Effector memory CD8-positive, alpha-beta T cell (primary cell): ENCODE results near the gene SPECC1L.
A peak's percentile ranks its signal among the peaks of the same experiment; 100 is the strongest.

ENCODE experiments used
- ATAC-seq: fragments of 150-1000 bp; cut with Tn5 transposase; replicated peaks from 2 replicates; pipeline ENCODE4 v1.10.0; 2021; ENCODE audit warnings: mild to moderate bottlenecking, moderate library complexity
- DNase-seq, 3 experiments: peaks; one replicate each; pipeline ENCODE4 v3.0.0; 2021
- H3K27ac Mint-ChIP-seq, 2 donors: one replicate each; pipeline ENCODE4 v1.8.0; 2022; ENCODE audit warnings: mild to moderate bottlenecking in 2 of 2, mixed read lengths in 2 of 2, moderate library complexity in 2 of 2
- H3K27me3 Mint-ChIP-seq, 2 donors: one replicate each; pipeline ENCODE4 v1.8.0; 2022; ENCODE audit warnings: mixed read lengths in 2 of 2
- H3K36me3 Mint-ChIP-seq: one replicate; pipeline ENCODE4 v1.8.0; 2022; ENCODE audit warnings: mild to moderate bottlenecking, moderate library complexity, mixed read lengths; ENCODE audit not compliant: insufficient read depth
- H3K4me1 Mint-ChIP-seq, 2 donors: one replicate each; pipeline ENCODE4 v1.8.0; 2022; ENCODE audit warnings: low read depth in 2 of 2, mixed read lengths in 2 of 2
- H3K4me3 Mint-ChIP-seq, 2 donors: one replicate each; pipeline ENCODE4 v1.8.0; 2022; ENCODE audit warnings: mild to moderate bottlenecking in 2 of 2, mixed read lengths in 2 of 2, moderate library complexity in 2 of 2
- H3K9me3 Mint-ChIP-seq, 2 donors: one replicate each; pipeline ENCODE4 v1.8.0; 2022; ENCODE audit warnings: mixed read lengths in 2 of 2

Gene SPECC1L

GRCh38 chr22:24400034-24400725 lies 129.5 kb downstream of the SPECC1L start:
- peak; percentile 37 for ATAC-seq
- H3K36me3 Mint-ChIP-seq, result peaks cover 15% of the 10 kb centered on the region
- no peaks in the 10 kb centered on the region for H3K27me3 Mint-ChIP-seq
- peak overlapping the region; percentile 74 to 83 for H3K4me3 Mint-ChIP-seq
- H3K4me1 Mint-ChIP-seq, result peaks cover 25 to 26% of the 10 kb centered on the region in 2 donors
- no peaks in the 10 kb centered on the region for H3K9me3 Mint-ChIP-seq
- peak overlapping the region; percentile 44 to 91 for H3K27ac Mint-ChIP-seq
- no peak for DNase-seq

GRCh38 chr22:24400726-24401596 lies 130.3 kb downstream of the SPECC1L start:
- no peaks in the 10 kb centered on the region for H3K27me3 Mint-ChIP-seq
- DNase-seq (no peak), ATAC-seq (peak; percentile 73)
- H3K4me1 Mint-ChIP-seq, result peaks cover 26 to 27% of the 10 kb centered on the region in 2 donors
- H3K4me3 Mint-ChIP-seq, result peak overlapping the region; percentile 74 to 83
- peak overlapping the region; percentile 44 to 91 for H3K27ac Mint-ChIP-seq
- no peaks in the 10 kb centered on the region for H3K9me3 Mint-ChIP-seq
- H3K36me3 Mint-ChIP-seq, result peaks cover 8% of the 10 kb centered on the region

- peaks cover 29% of the 10 kb centered on the region in 2 donors for H3K4me1 Mint-ChIP-seq
- no peak for ATAC-seq
- no peaks in the 10 kb centered on the region for H3K27me3 Mint-ChIP-seq
- peaks cover 4% of the 10 kb centered on the region for H3K36me3 Mint-ChIP-seq
- H3K9me3 Mint-ChIP-seq, result no peaks in the 10 kb centered on the region
- peak overlapping the region; percentile 44 to 91 for H3K27ac Mint-ChIP-seq
- DNase-seq, result no peak
- H3K4me3 Mint-ChIP-seq, result no peak overlapping the region
These were observed 131.3 kb downstream of the SPECC1L start for GRCh38 chr22:24401931-24402367.

GRCh38 chr22:24402460-24403192 lies 132.0 kb downstream of the SPECC1L start:
- Mint-ChIP-seq H3K9me3 (no peaks in the 10 kb centered on the region), H3K27ac (peak overlapping the region; percentile 41 to 78), H3K4me3 (no peak overlapping the region), H3K36me3 (peaks cover 4% of the 10 kb centered on the region), H3K4me1 (peaks cover 35 to 36% of the 10 kb centered on the region in 2 donors), H3K27me3 (no peaks in the 10 kb centered on the region)
- DNase-seq (no peak), ATAC-seq (no peak)

- DNase-seq (no peak), ATAC-seq (no peak)
- Mint-ChIP-seq H3K27me3 (no peaks in the 10 kb centered on the region), H3K4me1 (peaks cover 39 to 40% of the 10 kb centered on the region in 2 donors), H3K36me3 (peaks cover 4% of the 10 kb centered on the region), H3K27ac (peak overlapping the region; percentile 63 to 86), H3K4me3 (no peak overlapping the region), H3K9me3 (no peaks in the 10 kb centered on the region)
These were observed 132.7 kb downstream of the SPECC1L start for GRCh38 chr22:24403346-24403745.

- DNase-seq (no peak), ATAC-seq (no peak)
- Mint-ChIP-seq H3K27me3 (no peaks in the 10 kb centered on the region), H3K36me3 (peaks cover 4% of the 10 kb centered on the region), H3K27ac (peak overlapping the region in 1 of 2 donors; percentile 2), H3K4me1 (peaks cover 44 to 45% of the 10 kb centered on the region in 2 donors), H3K4me3 (no peak overlapping the region), H3K9me3 (no peaks in the 10 kb centered on the region)
These were observed 134.1 kb downstream of the SPECC1L start for GRCh38 chr22:24404561-24405275.

GRCh38 chr22:24405631-24406321 lies 135.1 kb downstream of the SPECC1L start:
- H3K4me3 Mint-ChIP-seq, result no peak overlapping the region
- peaks cover 41 to 45% of the 10 kb centered on the region in 2 donors for H3K4me1 Mint-ChIP-seq
- DNase-seq (no peak), ATAC-seq (no peak)
- no peaks in the 10 kb centered on the region for H3K9me3 Mint-ChIP-seq
- no peak overlapping the region for H3K27ac Mint-ChIP-seq
- no peaks in the 10 kb centered on the region for H3K27me3 Mint-ChIP-seq
- peaks cover 8% of the 10 kb centered on the region for H3K36me3 Mint-ChIP-seq

- Mint-ChIP-seq H3K9me3 (no peaks in the 10 kb centered on the region), H3K4me3 (no peak overlapping the region), H3K4me1 (peaks cover 35 to 37% of the 10 kb centered on the region in 2 donors), H3K27me3 (no peaks in the 10 kb centered on the region), H3K27ac (peak overlapping the region in 1 of 2 donors; percentile 86), H3K36me3 (peaks cover 8% of the 10 kb centered on the region)
- ATAC-seq (no peak), DNase-seq (no peak)
These were observed 136.0 kb downstream of the SPECC1L start for GRCh38 chr22:24406322-24407277.

GRCh38 chr22:24407278-24407665 lies 136.6 kb downstream of the SPECC1L start:
- H3K36me3 Mint-ChIP-seq, result peaks cover 9% of the 10 kb centered on the region
- H3K4me1 Mint-ChIP-seq, result peaks cover 30 to 34% of the 10 kb centered on the region in 2 donors
- peak overlapping the region; percentile 72 to 86 for H3K27ac Mint-ChIP-seq
- no peaks in the 10 kb centered on the region for H3K27me3 Mint-ChIP-seq
- peak overlapping the region in 1 of 2 donors; percentile 9 for H3K4me3 Mint-ChIP-seq
- H3K9me3 Mint-ChIP-seq, result no peaks in the 10 kb centered on the region
- no peak for ATAC-seq
- no peak for DNase-seq

GRCh38 chr22:24407884-24408283 lies 137.3 kb downstream of the SPECC1L start:
- peak overlapping the region in 1 of 2 donors; percentile 9 for H3K4me3 Mint-ChIP-seq

GRCh38 chr22:24408630-24409029 lies 138.0 kb downstream of the SPECC1L start:
- Mint-ChIP-seq H3K27me3 (no peaks in the 10 kb centered on the region), H3K36me3 (peaks cover 15% of the 10 kb centered on the region), H3K9me3 (no peaks in the 10 kb centered on the region), H3K4me3 (peak overlapping the region in 1 of 2 donors; percentile 47), H3K4me1 (peaks cover 28 to 31% of the 10 kb centered on the region in 2 donors), H3K27ac (peak overlapping the region; percentile 49 to 58)
- ATAC-seq (no peak), DNase-seq (no peak)

More at GRCh38 chr22:24407884-24408283, 137.3 kb downstream of the SPECC1L start:
- DNase-seq (no peak), ATAC-seq (no peak)
- peaks cover 11% of the 10 kb centered on the region for H3K36me3 Mint-ChIP-seq
- H3K9me3 Mint-ChIP-seq, result no peaks in the 10 kb centered on the region
- H3K4me1 Mint-ChIP-seq, result peaks cover 28 to 31% of the 10 kb centered on the region in 2 donors
- H3K27me3 Mint-ChIP-seq, result no peaks in the 10 kb centered on the region
- peak overlapping the region; percentile 72 to 86 for H3K27ac Mint-ChIP-seq
